HG03575 (cell line): ENCODE data around the gene CCKAR.

ENCODE experiments used
- ATAC-seq: cut with Tn5 transposase; IDR thresholded peaks from one replicate; pipeline ENCODE4 v1.9.1; 2021; ENCODE audit not compliant: unreplicated experiment, insufficient number of reproducible peaks, low FRiP score; ENCODE audit errors: extremely low read depth

CCKAR gene

DNA sequence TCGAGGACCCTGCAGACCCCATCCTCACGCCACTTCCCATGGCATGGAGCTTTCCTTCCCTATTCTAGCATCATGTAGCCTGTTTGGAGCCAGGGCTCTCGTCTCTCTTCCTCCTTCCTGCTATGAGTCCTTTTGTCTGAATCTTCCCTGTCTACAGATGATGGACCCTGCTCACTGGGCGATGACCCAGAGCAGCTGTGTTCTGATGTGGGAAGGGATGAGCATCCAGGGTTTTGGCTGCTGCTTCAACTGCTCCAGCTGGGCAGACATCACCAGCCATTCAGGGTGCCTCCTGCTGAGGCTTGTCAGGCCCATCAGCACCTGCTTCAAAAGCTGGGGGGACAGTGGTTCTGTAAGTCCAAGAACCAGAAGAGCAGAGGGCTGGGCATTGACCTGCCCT lies 3.2 kb upstream of the CCKAR start:
- ATAC-seq, result no peak

DNA sequence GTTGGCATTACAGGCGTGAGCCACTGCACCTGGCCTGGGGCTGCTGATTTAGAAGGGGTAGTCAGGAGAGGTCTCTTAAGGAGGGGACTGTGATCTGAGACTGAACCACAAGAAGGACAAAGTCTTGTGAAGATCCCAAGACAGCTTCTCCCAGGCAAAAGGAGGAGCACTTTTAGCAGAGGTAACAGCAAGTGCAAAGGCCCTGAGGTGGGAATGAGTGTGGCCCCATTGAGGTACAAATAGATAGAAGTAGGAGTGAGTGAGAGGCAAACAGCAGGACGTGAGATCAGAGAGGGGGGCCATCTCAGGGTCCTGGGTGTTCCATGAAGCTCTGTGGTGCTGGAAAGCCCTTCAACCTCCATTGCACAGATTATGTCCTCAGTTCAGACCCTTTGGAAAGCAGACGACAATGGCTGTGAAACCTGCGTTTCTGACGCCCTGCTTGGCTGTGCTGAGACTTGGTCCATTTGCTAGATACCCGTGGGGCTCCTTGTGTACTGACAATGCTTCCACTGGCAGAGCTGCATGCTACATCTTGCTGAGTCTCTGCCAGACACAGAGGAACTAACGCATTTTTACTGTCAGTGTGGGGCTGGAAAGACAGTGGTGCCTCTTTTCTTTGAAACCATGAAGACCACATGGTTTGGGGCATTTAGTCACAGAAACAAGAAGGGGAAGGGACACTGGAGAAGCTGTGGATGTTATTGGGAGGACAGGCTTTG lies 1.3 kb upstream of the CCKAR start:
- ATAC-seq, result no peak

DNA sequence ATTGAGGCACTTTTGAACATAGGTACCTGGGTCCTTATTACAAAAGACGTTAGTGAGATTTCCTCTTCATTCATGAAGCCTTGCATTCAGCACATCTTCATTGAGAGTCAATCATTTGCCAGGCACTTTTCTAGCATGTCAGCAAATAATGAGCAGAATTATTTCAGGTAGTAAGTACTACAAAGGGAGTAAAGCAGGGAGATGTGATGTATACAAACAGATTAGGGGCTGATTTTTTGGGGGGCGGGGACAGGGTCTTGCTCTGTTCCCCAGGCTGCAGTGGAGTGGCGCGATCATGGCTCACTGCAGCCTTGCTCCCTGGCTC lies 638 bp upstream of the CCKAR start:
- ATAC-seq, result no peak

DNA sequence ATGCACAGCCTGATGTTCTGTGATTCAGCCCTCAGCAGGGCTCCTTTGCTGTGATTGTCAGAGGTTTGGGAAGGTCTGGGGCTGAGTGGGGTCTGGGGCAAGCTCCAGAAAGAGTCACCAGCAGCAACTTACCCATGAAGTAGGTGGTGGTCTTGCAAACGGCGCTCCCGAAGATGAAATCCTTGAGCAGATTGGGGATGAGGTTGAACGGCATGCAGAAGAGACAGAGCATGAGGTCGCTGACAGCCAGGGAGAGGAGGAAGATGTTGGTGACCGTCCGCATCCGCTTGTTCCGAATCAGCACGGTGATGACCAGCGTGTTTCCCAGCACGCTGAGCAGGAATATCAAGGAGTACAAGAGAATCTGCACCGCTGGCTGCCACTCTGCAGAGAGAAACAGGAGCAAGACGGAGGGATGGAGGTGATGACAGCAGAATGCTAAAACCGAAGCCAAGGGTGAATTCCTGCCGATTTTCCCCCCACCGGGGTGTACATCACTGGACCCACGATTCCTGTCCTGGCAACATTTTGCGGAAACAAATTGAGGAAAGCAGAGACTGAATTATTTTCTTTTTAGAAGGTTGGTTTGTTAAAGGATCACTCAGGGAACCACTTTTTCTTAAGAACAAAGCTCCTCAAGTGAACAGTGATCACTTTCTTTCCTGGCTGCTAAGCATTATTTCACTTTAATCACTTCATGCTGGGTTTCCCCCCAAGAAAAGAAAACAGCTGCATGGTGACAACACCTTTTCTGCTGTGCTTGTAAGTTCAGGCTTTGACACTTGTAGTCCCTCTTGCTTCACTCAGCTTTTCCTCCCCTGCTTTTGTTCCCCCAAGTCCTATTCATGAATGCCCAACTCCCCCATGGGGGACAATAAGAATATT lies 941 bp downstream of the CCKAR start:
- no peak for ATAC-seq

DNA sequence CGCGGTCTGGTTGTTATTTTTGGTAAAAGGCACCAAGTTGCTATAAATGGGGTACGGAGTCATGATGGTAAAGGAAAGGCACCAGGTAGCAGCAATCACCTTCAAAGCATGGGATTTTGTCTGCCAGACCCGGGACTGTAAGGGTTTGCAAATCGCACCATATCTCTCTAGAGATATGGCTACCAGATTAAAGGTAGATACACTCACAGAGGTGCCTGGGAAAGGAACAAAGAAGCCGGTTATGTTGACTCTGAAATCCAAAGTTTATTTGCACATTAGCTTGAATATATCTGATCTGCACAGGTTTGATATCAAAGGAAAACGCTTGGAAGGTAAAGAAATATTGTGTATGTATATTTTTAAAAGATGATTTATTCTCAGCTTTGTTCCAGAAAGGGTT lies 4.6 kb downstream of the CCKAR start:
- ATAC-seq, result no peak

DNA sequence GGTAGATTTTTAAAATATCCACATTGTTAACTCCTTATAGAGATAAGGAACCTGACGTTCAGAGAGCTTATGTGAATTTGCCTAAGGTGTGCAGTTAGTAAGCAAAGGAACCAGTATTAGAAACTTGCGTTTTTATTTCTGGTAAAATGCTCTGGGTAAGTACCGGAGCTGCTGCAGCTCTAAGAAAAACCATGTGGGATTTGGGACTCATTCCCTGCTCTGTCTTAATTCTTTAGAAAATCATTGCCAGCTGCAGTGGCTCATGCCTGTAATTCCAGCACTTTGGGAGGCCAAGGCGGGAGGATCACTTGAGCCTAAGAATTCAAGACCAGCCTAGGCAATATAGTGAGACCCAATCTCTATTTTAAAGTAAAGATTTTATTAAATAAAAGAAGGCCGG lies 5.8 kb downstream of the CCKAR start:
- no peak for ATAC-seq

DNA sequence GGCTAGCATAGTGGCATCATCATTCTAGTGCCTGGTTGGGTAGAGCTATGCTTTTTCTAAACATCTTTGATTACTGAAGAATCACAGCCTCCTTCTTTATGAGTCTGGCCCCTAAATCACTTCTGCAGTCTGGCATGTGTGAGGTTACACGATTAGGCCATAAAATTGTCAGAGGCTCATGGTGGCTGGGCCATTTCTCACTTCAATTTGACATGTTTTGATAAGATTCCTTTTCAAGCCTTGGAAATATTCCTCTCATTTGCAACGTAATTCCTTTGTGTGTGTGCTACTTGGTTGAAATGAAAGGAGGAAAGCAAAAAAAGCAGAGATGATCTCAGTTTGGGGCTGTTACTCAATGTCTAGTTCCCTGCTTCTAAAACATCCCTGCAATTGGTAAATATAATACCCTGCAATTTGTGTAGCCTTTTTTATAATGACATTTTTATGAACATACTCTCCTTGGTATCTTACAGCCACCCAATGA lies 6.2 kb downstream of the CCKAR start:
- no peak for ATAC-seq

DNA sequence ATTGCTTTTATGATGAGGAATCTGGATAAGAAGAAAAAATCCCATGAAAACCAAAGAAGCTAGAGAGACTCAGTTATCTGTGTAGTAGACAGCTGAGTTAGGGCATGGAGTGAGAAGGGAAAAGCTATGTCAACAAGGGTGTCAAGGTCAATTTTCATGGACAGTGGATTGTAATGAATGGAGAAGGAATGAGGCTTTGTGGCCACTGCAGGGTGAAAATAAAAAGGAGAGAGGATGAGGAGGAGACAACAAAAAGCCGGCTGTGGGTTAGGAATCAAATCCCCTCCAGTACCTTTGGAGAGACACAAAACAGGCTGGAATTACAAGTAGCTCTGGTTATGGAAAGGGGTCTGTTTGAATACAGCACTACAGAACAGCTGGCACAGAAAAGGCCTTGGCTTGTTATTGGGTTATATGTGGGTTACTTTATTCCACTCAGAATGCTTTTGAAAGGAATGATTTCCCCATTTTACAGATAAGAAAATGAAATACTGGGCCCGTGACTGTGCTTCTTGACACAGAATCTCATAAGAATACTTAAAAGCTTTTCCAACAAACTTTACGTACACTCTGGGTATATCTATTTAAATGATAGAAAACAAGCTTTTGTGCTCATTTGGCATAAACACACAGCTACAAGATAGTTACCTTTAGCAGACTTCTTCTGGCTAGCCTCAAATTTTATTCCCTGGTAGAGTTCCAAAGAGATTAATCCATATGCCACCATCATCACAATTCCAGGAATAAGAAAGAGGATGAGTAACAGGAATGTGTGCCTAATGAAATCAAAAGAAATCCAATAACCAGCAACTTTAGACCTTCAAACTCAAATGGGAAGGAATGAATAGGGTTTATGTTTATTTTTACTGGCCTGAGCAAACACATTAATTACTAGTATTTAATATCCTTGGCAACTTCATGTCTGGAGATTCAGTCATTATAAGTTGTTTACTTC lies 7.5 kb downstream of the CCKAR start:
- no peak for ATAC-seq

DNA sequence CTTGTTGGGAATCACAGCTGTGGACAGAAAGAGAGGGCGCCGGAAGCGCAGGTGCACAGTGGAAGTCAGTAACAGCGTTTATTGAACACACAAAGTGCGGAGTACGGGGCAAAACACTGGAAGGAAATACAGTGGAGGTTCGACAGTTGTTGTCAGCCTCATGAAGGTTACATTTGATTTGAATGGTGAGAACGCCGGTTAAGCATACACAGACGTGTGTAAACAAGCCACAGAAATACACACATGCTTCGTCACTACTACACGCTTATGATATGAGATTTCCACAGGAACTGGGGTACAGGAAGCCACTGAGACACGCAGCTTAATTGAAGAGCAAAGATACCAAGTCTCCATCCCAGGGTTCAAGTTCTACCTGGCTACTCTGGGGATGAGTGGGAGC lies 12.0 kb downstream of the CCKAR start:
- ATAC-seq, result no peak

DNA sequence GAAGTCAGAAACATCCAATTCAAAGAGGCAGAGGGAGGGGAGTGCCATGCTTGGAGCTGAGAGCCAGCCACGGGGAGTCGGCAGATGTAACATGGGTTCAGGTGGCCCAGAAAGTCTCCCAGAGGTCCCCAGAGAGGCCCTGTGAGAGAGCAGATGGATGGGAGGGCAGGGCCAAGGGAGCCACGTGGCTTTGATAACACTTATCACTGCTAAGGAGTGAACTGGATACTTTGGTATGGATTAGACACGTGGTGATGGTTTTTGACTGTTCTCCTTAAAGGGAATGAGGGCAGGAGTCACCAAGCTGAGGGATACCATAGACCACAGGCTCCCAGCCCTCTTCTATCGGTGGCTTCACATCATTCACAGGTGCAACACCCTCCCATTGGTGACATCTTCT lies 13.7 kb downstream of the CCKAR start:
- ATAC-seq, result no peak

DNA sequence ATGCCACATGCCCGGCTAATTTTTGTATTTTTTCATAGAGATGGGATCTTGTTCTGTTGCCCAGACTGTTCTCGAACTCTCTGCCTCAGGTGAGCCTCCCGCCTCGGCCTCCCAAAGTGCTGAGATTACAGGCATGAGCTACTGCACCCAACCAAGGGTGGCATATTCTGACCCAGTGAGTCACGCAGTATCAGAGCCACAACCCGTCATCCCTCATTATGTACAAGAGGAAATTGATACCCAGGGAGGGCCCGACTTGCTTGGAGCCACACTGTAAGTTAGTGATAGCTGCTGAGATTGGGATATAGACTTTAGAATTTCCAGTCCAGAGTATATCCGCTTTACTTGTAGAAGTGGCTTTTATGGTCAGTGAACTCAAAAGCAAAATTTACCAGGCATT lies 14.6 kb downstream of the CCKAR start:
- ATAC-seq, result no peak

DNA sequence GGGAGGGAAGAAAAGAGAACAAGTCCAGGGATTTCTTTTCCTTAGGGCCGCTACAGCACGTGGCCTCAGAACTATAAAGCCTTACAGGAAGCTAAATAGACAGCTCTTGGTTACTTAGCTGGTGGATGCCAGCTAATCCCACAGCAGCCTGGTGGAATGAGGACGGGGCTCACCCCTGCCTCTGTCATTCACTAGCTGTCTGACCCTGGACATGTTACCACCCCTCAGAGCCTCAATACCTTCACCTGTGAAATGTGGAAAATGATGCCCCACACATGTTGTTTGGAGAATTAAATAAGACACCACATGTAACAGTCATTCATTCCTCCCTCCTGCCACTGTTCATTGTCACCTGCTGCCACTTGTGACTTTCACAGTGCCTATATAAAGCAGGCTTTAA lies 15.7 kb downstream of the CCKAR start:
- ATAC-seq, result no peak

DNA sequence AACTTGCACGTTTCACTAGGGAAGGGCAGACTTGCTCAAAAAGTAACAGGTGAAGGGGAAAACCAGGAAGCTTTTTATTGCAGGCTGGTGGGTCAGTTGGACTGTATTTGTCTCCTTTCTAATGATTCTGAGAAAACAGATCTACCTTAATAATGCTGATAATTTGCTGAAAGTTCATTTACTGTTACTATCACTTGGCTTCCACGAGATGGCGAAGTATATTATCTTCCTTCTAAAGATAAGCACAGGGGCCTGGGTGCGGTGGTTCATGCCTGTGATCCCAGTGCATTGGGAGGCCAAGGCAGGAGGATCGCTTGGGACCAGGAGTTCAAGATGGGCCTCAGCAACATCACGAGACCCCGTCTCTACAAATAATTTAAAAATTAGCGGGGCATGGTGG lies 16.4 kb downstream of the CCKAR start:
- ATAC-seq, result no peak

DNA sequence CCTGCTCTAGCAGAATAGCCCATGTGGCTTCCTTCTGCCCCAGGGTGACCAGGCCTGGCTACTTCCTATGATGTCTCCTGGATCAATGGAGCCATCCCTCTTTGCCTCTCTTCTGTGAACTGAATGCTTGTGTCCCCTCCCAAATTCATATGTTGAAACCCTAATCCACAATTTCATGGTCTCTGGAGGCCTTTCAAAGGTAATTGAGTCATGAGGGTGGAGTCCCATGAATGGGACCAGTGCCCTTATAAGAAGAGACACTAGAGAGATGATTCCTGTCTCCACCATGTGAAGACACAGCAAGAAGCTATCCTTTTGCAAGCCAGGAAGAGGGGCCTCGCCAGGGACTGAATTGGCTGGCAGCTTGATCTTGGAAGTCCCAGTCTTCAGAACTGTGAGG lies 18.4 kb downstream of the CCKAR start:
- no peak for ATAC-seq

DNA sequence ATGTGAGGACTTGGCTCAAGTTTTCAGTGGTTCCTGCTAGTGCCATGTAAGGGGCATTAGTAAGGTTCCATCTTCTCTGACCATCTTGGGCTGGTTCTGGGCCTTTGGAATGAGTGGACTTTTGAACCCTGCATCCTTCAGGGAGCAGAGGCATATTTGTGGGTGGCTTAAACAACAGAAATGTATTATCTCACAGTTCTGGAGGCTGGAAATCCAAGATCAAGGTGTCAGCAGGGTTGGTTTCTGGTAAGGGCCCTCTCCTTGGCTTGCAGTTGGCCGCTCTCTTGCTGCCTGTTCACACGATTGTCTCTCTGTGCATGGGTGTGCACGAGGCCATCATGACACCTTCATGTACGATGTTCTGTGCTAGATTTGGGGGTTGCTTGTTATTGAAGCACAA lies 21.3 kb downstream of the CCKAR start:
- no peak for ATAC-seq

DNA sequence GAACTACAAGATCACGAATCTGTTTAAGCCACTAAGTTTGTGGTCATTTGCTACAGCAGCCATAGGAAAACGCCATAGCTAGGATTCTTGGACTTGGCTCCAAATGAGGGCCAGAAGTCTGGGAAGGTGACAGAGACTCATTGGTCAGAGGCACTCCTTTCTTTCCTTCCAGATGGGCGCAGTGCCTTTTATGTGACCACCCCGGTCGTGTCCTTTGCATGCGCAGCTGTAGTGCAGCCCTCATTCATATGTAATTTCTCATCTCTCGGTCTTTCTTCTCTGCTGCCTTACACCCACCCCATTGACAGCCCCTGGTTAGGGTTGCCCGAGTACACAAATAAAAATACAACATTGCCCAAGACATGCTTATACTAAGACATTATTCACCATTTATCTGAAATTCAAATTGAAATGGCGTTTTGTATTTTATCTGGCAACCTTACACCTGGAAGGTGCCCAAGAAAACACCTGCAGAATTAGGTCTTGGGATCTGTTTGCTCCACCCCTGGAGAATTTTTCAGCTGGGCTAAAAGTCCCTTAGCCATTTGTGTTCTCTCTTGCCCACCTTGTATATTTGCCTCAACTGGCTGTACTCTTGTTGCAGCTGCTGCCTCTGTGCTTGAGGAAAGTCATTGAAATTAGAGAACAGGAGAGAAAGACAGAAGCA lies 21.9 kb downstream of the CCKAR start:
- no peak for ATAC-seq

DNA sequence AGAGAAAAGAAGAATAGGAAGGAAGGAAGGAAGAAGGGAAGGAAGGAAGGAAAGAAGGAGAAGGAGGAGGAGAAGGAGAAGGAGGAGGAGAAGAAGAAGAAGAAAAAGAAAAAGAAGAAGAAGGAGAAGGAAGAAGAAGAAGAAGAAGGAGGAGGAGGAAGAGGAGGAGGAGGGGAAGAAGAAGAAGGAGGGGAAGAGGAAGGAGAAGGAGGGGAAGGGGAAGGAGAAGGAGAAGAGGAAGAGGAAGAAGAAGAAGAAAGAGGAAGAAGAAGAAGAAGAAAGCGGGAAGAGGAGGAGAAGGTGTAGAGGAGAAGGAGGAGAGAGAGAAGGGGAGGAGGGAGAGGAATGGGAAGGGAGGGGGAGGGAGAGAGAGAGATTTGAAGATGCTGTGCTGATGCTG lies 22.6 kb downstream of the CCKAR start:
- no peak for ATAC-seq

DNA sequence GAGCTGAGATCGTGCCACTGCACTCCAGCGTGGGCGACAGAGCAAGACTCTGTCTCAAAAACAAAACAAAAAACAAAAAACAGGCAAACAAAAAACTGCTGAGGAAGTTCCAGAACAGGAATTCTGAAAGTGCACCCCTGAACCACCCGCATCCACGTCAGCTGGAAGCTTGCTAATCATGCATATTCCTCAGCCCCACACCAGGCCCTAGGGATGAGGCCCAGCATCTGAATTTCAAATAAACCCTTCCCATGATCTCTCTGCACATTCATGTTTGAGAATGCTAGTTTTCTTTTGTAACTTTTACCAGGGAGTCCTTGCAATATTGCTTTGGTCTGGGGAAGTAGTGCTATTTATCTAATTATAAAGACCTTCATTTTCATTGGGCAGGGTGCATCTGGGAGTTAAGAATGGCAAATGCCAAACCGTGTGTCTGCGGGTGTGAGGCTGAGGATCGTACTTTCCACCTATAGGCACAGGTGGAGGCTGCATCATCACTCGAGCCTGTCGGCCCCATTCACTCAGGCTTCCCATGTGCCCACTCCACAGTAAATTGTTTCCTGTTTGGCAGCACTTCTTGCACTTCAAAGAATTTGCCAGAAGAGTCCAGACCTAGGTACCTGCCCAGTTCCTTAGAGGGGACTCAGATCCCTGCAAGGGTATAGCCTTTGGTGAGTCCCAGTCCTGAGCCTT lies 23.6 kb downstream of the CCKAR start:
- no peak for ATAC-seq
